Uterus (tissue), 4 donors: ENCODE results near the gene BMP10. TPM values are rescaled to one million over a fixed set of nuclear protein-coding genes. Genes with fewer than 3 reads are reported as not detected.

Source experiments
- DNase-seq, 2 donors: peaks; one replicate each; pipeline ENCODE4 v3.0.0-alpha.2; 2019 to 2020
- H3K27ac ChIP-seq, 2 donors: fragments of 200-600 bp; sonication (generic); 1 replicate in 1 of 2; 2 replicates in 1 of 2; pipeline ENCODE4 v1.5.1; 2016 to 2018
- H3K27me3 ChIP-seq, 2 donors: fragments of 200-600 bp; sonication (generic); one replicate each; pipeline ENCODE4 v1.5.1; 2018 to 2019; ENCODE audit warnings: control low read depth in 1 of 2
- H3K36me3 ChIP-seq, 2 donors: fragments of 200-600 bp; sonication (generic); one replicate each; pipeline ENCODE4 v1.5.1; 2019; ENCODE audit warnings: control low read depth in 1 of 2
- H3K4me1 ChIP-seq, 2 donors: fragments of 200-600 bp; sonication (generic); one replicate each; pipeline ENCODE4 v1.5.1; 2018 to 2019; ENCODE audit warnings: control low read depth in 1 of 2
- H3K4me3 ChIP-seq, 2 donors: fragments of 200-600 bp; sonication (generic); 1 replicate in 1 of 2; 2 replicates in 1 of 2; pipeline ENCODE4 v1.5.1; 2018 to 2019; ENCODE audit warnings: mild to moderate bottlenecking in 1 of 2
- H3K9me3 ChIP-seq, 2 donors: fragments of 200-600 bp; sonication (generic); one replicate each; pipeline ENCODE4 v1.5.1; 2019; ENCODE audit warnings: control low read depth in 1 of 2
- POLR2A ChIP-seq, 2 donors: fragments of 450-650 bp; IDR thresholded peaks; one replicate each; pipeline ENCODE4 v1.6.1; 2016; ENCODE audit warnings: antibody characterized with exemption in 2 of 2, mild to moderate bottlenecking in 1 of 2, moderate library complexity in 1 of 2
- intact Hi-C: fragments of 100-400 bp; cut with DNase I; formaldehyde crosslinking; loops from one replicate; pipeline ENCODE4 v1.15.1; 2023; ENCODE audit warnings: low total_unique reads
- total RNA-seq, 4 donors: library from RNA; depleted of rRNA in 3 of 4; stranded (reverse); fragments of >200 nt in 3 of 4; gene quantifications; one replicate each; pipeline versions ENCODE4 v1.1.0 to v1.2.4, GENCODE V29; 2014 to 2023
- TF ChIP-seq, protein P1 (sequence below), 4 experiments: fragments of 200-600 bp in 2 of 4; fragments of 450-650 bp in 2 of 4; sonication (generic) in 2 of 4; IDR thresholded peaks; one replicate each; pipeline ENCODE4 v1.5.1; 2016 to 2019; ENCODE audit warnings: antibody characterized with exemption in 4 of 4, mild to moderate bottlenecking in 2 of 4, moderate library complexity in 1 of 4
- donor health status: DM: yes; HTN: yes; CAD: no.

BMP10 gene
- total RNA-seq, 4 donors from 2014 or later = not detected

DNA sequence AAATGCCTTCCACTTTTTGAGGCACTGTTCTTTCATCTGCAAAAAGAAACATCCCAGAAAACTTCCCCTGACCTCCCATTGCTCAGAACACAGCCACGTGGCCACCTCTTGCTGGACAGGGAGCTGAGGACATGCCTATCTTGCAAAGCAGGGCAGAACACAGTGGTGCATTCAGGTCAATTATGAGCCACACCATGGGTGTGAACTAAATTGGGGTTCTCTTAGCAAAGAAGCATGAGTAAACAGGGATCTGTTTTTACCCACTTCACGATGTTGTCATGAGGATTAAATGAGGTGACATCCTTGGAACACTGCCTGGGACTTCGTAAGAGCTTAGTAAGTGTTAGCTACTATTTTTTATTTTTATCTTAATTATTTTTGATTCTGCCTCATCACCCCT is 25.1 kb downstream of the BMP10 start:
- H3K4me3 ChIP-seq = no peak overlapping the region
- H3K27me3 ChIP-seq = no peaks in the 10 kb centered on the region
- no peaks in the 10 kb centered on the region for H3K9me3 ChIP-seq
- H3K36me3 ChIP-seq = no peaks in the 10 kb centered on the region
- DNase-seq = no peak
- no peak for TF ChIP-seq POLR2A (IDR thresholded peaks at IDR 0.05)
- TF ChIP-seq, protein P1, sequence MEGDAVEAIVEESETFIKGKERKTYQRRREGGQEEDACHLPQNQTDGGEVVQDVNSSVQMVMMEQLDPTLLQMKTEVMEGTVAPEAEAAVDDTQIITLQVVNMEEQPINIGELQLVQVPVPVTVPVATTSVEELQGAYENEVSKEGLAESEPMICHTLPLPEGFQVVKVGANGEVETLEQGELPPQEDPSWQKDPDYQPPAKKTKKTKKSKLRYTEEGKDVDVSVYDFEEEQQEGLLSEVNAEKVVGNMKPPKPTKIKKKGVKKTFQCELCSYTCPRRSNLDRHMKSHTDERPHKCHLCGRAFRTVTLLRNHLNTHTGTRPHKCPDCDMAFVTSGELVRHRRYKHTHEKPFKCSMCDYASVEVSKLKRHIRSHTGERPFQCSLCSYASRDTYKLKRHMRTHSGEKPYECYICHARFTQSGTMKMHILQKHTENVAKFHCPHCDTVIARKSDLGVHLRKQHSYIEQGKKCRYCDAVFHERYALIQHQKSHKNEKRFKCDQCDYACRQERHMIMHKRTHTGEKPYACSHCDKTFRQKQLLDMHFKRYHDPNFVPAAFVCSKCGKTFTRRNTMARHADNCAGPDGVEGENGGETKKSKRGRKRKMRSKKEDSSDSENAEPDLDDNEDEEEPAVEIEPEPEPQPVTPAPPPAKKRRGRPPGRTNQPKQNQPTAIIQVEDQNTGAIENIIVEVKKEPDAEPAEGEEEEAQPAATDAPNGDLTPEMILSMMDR (IDR thresholded peaks at IDR 0.05) = no peak
- intact Hi-C loops = loop anchor here (10.0 kb wide), 1 partner anchor 101 kb away; no protein-coding TSS in a partner anchor
- no peak overlapping the region for H3K27ac ChIP-seq
- no peaks in the 10 kb centered on the region for H3K4me1 ChIP-seq

DNA sequence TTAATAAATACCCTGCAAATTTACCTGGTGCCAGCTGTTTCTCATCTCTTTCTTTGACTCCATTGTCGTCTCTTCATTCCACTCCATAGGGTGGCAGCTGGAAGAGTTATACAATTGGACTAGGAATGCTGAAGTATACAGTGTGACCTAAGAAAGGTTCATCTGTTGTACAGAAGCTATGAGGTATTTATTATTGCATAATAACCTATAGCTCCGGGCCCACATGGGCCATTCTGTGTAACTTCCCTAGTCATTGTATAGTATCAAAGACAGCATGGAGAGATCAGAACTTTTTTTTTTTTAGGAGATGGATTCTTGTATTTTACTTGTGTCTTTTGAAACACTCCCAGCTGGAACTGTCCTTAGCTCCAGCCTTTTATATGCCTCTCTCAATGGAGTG is 26.2 kb downstream of the BMP10 start:
- intact Hi-C loops = loop anchor here (10.0 kb wide), 1 partner anchor 100 kb away; no protein-coding TSS in a partner anchor
- TF ChIP-seq, protein P1 (IDR thresholded peaks at IDR 0.05) = no peak
- no peak for TF ChIP-seq POLR2A (IDR thresholded peaks at IDR 0.05)
- H3K27me3 ChIP-seq = no peaks in the 10 kb centered on the region
- DNase-seq = no peak
- no peaks in the 10 kb centered on the region for H3K9me3 ChIP-seq
- H3K4me1 ChIP-seq = no peaks in the 10 kb centered on the region
- no peak overlapping the region for H3K4me3 ChIP-seq
- no peaks in the 10 kb centered on the region for H3K36me3 ChIP-seq
- no peak overlapping the region for H3K27ac ChIP-seq

DNA sequence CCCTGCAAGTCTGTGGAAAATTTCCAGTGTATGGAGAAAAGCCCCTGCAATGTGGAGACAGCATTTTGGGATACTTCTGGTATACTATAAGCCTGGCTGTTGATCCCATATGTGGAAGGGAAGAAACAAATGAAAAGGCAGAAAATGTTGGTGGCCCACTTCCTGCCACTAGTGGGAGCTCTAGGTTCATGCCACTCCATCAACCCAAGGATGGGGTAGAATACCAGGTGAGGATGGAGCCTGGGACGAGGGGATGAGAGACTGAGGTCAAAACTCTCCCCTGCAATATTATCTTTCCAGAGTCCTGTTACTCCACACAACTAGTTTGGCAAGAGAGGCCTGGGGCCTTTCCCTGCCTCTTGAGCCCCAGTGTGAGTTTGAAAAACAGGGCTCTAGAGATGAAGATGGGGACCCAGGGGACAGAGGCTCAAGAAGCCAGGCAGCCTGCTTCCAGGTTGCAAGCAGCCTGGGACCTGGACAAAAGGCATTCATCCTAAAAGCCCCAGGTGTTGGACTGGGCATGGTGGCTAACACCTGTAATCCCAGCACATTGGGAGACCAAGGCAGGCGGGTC is 31.9 kb downstream of the BMP10 start:
- DNase-seq = no peak
- TF ChIP-seq, protein P1 (IDR thresholded peaks at IDR 0.05) = peak in 2 of 4 experiments; percentile 13 to 19
- no peak for TF ChIP-seq POLR2A (IDR thresholded peaks at IDR 0.05)
- Histone ChIP-seq H3K4me3 (no peak overlapping the region), H3K36me3 (no peaks in the 10 kb centered on the region), H3K9me3 (no peaks in the 10 kb centered on the region), H3K27me3 (no peaks in the 10 kb centered on the region), H3K4me1 (no peaks in the 10 kb centered on the region), H3K27ac (no peak overlapping the region)
- intact Hi-C loops = no loop called here

DNA sequence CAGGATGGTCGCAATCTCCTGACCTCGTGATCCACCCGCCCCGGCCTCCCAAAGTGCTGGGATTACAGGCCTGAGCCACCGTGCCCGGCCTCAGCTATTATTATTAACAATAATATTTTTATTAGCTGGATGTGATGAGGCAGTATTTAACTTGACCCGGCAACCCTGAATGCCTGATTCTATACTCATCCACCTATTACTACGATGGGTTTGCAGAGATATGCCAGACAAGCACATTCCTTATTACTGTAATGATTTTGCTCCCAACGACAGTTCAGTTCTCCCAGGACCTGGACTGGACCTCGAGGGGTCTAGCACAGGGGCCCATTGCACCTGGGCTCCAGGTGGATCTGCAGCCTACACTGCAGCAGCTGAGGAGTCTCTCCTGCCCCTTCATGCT is 32.6 kb downstream of the BMP10 start:
- TF ChIP-seq, protein P1 (IDR thresholded peaks at IDR 0.05) = no peak
- TF ChIP-seq POLR2A (IDR thresholded peaks at IDR 0.05) = no peak
- H3K27ac ChIP-seq = no peak overlapping the region
- no peaks in the 10 kb centered on the region for H3K4me1 ChIP-seq
- H3K27me3 ChIP-seq = no peaks in the 10 kb centered on the region
- no peak for DNase-seq
- H3K4me3 ChIP-seq = no peak overlapping the region
- no peaks in the 10 kb centered on the region for H3K36me3 ChIP-seq
- no peaks in the 10 kb centered on the region for H3K9me3 ChIP-seq
- intact Hi-C loops = no loop called here

DNA sequence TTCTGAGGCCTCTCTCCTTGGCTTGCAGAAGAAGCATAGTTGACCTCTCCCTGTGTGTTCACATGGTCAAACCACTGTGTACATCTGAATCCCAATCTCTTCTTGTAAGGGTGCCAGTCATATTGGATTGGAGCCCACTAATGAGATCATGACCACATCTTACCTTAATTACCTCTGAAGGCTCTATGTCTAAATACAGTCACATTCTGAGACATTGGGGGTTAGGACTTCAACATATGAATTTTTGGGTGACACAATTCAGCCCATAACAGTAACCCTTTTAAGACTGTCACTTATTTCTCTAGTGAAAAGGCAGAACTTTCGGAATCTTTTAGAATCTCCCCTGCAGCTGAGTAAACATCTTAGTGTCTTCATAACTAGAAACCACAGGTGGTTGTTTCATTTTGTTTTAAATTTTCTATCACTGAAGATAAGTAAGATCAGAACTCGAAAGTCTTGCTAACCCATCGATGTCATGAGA is 33.3 kb downstream of the BMP10 start:
- intact Hi-C loops = no loop called here
- no peaks in the 10 kb centered on the region for H3K27me3 ChIP-seq

More for the DNA sequence above, 33.3 kb downstream of the BMP10 start:
- Histone ChIP-seq H3K27ac (no peak overlapping the region), H3K4me3 (no peak overlapping the region), H3K9me3 (no peaks in the 10 kb centered on the region), H3K4me1 (no peaks in the 10 kb centered on the region), H3K36me3 (no peaks in the 10 kb centered on the region)
- TF ChIP-seq, protein P1 (IDR thresholded peaks at IDR 0.05) = no peak
- TF ChIP-seq POLR2A (IDR thresholded peaks at IDR 0.05) = no peak
- no peak for DNase-seq
